Measurements from ENCODE around the gene RNF217.

The RNF217 gene

DNA sequence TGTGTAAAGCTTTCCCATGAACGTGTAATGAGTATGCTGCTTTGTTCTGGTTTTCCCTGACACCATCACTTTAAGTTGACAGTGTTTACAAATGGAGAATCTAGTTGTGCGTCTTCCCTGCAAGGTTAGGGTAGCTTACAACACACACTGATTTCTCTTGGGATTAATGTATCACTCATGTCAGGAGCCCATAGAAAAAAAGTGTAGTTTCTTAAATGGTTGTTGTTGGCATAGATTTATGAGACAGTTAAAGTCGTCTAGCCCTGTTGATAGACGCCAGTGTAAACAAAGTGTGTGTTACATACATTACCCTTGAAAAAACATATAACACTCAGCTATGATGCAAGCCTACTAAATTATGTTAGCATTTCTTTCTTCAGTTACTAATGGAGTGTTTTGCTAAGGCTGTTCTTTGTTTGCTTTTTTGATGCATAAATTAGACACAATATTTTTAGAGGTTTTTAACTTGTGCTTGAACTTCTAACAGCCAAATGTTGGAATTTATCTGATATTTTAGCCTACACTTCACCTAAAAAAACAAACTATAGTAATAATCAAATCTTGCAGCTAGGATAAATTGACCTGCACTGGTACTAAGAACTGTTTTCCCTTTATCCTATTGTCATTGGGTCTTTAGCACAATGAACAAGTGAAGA, 88.6 kb downstream of the RNF217 start:
- TF ChIP-seq, protein P1, sequence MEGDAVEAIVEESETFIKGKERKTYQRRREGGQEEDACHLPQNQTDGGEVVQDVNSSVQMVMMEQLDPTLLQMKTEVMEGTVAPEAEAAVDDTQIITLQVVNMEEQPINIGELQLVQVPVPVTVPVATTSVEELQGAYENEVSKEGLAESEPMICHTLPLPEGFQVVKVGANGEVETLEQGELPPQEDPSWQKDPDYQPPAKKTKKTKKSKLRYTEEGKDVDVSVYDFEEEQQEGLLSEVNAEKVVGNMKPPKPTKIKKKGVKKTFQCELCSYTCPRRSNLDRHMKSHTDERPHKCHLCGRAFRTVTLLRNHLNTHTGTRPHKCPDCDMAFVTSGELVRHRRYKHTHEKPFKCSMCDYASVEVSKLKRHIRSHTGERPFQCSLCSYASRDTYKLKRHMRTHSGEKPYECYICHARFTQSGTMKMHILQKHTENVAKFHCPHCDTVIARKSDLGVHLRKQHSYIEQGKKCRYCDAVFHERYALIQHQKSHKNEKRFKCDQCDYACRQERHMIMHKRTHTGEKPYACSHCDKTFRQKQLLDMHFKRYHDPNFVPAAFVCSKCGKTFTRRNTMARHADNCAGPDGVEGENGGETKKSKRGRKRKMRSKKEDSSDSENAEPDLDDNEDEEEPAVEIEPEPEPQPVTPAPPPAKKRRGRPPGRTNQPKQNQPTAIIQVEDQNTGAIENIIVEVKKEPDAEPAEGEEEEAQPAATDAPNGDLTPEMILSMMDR (IDR thresholded peaks at IDR 0.05; ENCODE audit: borderline replicate concordance, insufficient read depth, low read depth, low read length) = no peak
- no peak overlapping the region for H3K4me3 ChIP-seq (ENCODE audit: low read depth, low read length)

DNA sequence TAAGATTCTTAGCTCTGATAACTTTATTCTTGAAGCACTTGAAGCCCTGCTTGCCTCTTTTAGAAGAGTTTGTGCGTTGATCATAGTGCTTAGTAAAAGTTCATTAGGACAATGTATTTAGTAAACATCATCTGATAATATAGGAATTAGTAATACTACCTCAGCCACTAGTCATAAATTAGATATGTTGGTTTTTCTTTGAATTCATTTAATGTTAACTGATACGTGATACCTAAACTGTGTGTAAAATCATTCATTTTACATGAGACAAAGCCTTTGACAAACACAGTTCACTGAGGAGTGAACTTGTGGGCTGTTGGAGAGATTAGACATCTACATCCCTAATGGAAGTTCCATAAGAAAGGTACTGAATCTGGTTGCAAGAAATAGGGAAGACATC, 91.6 kb downstream of the RNF217 start:
- H3K4me3 ChIP-seq (ENCODE audit: low read depth, low read length) = no peak overlapping the region
- TF ChIP-seq, protein P1 (IDR thresholded peaks at IDR 0.05; ENCODE audit: borderline replicate concordance, insufficient read depth, low read depth, low read length) = no peak

DNA sequence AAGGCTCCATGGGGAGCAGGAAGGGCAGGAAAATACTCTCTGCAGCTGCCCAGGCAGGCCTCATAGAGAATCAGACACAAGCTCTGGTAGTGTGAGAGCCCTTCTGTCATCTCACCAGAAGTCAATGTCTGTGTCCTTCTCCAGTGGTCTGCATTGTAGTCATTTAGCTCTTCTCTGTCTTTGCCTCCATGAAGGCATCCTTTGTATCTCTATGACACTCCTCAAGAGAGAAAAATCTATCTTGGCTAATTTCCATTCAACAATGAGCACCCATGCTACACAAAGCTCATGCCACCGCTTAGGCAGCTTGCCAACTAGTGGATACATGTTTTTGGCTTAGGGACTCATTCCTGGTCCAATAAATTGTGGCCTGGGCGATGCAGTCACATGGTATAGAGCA, 92.1 kb downstream of the RNF217 start:
- TF ChIP-seq, protein P1 (IDR thresholded peaks at IDR 0.05; ENCODE audit: borderline replicate concordance, insufficient read depth, low read depth, low read length) = no peak
- no peak overlapping the region for H3K4me3 ChIP-seq (ENCODE audit: low read depth, low read length)

DNA sequence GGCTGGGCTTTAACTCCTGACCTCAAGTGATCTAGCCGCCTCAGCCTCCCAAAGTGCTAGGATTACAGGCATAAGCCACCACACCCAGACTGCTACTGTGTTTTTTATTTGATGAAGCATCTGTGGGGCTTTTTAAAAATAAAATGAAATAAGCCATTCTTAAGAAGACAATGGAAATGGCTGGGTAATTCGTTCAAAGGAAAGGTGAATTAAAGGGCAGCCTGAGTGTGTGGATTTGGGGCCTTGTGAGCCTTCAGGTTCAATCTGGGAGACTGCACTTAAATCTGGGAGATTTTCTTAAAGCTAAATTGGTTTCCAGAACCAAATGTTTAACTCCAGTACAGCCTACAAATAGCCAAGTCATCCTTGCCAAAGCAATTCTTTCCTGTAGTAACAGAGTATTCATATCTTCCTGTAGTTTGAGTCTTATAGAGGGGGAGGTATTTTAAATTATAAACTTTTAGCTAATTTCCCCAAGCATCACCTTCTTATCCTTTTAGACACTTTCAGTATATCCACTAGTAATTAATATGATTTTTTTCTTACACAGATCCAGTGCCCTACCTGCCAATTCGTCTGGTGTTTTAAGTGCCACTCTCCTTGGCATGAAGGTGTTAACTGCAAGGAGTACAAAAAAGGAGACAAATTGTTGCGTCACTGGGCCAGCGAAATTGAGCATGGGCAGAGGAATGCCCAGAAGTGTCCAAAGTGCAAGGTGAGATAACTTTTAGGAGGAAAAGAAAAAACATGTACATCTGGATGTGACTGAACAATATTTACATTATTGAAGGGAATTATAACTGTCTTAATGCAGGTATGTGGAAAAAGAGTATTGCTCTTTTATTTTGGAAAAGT, 95.4 kb downstream of the RNF217 start:
- TF ChIP-seq, protein P1 (IDR thresholded peaks at IDR 0.05; ENCODE audit: borderline replicate concordance, insufficient read depth, low read depth, low read length) = no peak
- H3K4me3 ChIP-seq (ENCODE audit: low read depth, low read length) = no peak overlapping the region

DNA sequence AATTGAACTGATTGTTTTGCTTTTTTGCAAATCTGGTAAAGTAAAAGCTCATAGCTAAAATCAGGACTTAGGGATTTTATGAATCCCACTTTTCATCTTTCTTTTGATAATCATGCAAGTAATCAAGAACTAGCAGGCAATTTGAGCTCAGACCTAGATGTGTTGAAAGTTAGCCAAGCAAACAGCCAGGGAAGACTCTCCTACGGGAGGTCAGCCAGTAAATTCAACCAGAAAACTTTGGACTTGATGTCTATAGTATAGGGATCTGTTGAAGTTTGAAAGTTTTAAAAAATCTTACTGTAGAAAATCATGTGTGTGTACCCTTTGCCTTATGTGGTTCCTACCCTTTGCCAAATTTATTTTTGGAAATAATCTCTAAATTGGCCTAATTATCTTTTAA, 96.3 kb downstream of the RNF217 start:
- H3K4me3 ChIP-seq (ENCODE audit: low read depth, low read length) = no peak overlapping the region
- TF ChIP-seq, protein P1 (IDR thresholded peaks at IDR 0.05; ENCODE audit: borderline replicate concordance, insufficient read depth, low read depth, low read length) = no peak

DNA sequence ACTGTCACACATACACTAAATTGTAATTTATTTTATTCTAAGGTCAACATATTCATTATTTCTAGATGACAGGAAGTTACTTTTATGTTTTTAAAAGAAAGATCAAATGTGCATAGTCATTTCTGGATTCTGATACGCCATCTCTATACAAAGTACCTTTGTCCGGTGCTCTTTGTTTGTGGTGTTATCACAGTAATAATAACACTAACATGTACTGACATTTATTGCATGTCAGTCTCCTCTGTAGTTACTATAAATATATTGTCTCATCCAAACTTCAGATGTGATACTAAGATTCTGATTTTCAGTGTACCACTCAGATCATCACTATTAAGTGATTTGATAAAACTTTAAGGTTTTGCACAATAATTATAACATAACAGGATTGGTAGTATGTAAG, 101.1 kb downstream of the RNF217 start:
- TF ChIP-seq, protein P1 (IDR thresholded peaks at IDR 0.05; ENCODE audit: borderline replicate concordance, insufficient read depth, low read depth, low read length) = no peak
- no peak overlapping the region for H3K4me3 ChIP-seq (ENCODE audit: low read depth, low read length)

DNA sequence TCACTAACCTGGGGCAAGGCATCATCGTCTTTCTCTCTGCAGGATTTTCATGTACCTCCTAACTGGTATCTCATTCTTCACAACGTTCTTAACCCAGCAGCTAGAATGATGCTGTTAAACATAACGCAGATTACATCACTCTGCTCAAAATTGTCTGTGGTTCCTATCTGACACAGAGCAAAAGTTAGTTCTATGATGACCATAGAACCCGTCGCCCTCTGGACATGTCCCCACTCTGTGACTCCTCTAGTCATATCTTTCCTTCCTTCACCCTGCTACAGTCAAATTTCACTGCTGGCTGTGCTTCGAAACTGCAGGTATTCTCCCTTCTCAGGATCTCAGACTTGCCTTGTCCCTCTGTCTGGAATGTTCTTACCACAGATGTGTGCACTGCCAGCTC, 103.9 kb downstream of the RNF217 start:
- H3K4me3 ChIP-seq (ENCODE audit: low read depth, low read length) = no peak overlapping the region
- TF ChIP-seq, protein P1 (IDR thresholded peaks at IDR 0.05; ENCODE audit: borderline replicate concordance, insufficient read depth, low read depth, low read length) = no peak

All from GM12875 (cell line).